A673 (cell line): ENCODE measurements around the gene CAMKK2. TPM values are rescaled to one million over a fixed set of nuclear protein-coding genes. Genes with fewer than 3 reads are reported as not detected.

Source experiments
- BruUV-seq: library from RNA; stranded (reverse); fragments of 400-500 nt; replicated peaks from 2 replicates; lab custom pipeline; 2021; lab: Mats Ljungman, UMichigan
- CTCF ChIA-PET: fragments of 300-600 bp; sonication (Branson Sonifier 250); formaldehyde crosslinking; loops from one replicate; lab custom pipeline; 2022; ENCODE audit warnings: antibody characterized with exemption; lab: Charles Lee
- POLR2A ChIA-PET: fragments of 300-600 bp; sonication (Branson Sonifier 250); formaldehyde crosslinking; loops from one replicate; lab custom pipeline; 2022; ENCODE audit warnings: antibody characterized with exemption; ENCODE audit not compliant: low non-redundant PET; lab: Charles Lee
- DNase-seq: peaks from one replicate; pipeline ENCODE4 v3.0.0-alpha.2; 2015; ENCODE audit warnings: low spot score
- H3K27ac ChIP-seq: fragments of 200-600 bp; sonication (generic); 2 replicates; pipeline ENCODE4 v1.5.1; 2016; ENCODE audit warnings: mixed run types, low read depth, mild to moderate bottlenecking, mixed read lengths, antibody characterized with exemption, low read length; ENCODE audit not compliant: poor library complexity, severe bottlenecking
- H3K27me3 ChIP-seq: fragments of 200-600 bp; sonication (generic); replicated peaks from 2 replicates; pipeline ENCODE4 v1.6.1; 2017; ENCODE audit warnings: mixed run types, low read depth, mild to moderate bottlenecking, mixed read lengths, antibody characterized with exemption, low read length; ENCODE audit not compliant: insufficient read depth, poor library complexity
- H3K36me3 ChIP-seq: fragments of 200-600 bp; sonication (generic); 2 replicates; pipeline ENCODE4 v1.6.1; 2016; ENCODE audit warnings: mixed run types, mild to moderate bottlenecking, mixed read lengths, antibody characterized with exemption, low read length; ENCODE audit not compliant: insufficient read depth, poor library complexity, severe bottlenecking
- H3K4me1 ChIP-seq: fragments of 200-600 bp; sonication (generic); 2 replicates; pipeline ENCODE4 v1.6.1; 2017; ENCODE audit warnings: mixed run types, mild to moderate bottlenecking, mixed read lengths, antibody characterized with exemption, low read length; ENCODE audit not compliant: insufficient read depth, poor library complexity, severe bottlenecking
- H3K4me3 ChIP-seq: fragments of 200-600 bp; sonication (generic); 2 replicates; pipeline ENCODE4 v1.5.1; 2016; ENCODE audit warnings: low read depth, mixed run types, mild to moderate bottlenecking, mixed read lengths, low read length; ENCODE audit not compliant: poor library complexity, severe bottlenecking
- H3K9me3 ChIP-seq: fragments of 200-600 bp; sonication (generic); 2 replicates; pipeline ENCODE4 v1.6.1; 2016; ENCODE audit warnings: mixed run types, low read depth, mild to moderate bottlenecking, mixed read lengths, antibody characterized with exemption, low read length; ENCODE audit not compliant: poor library complexity, severe bottlenecking
- EZH2 ChIP-seq: fragments of 200-600 bp; sonication (generic); IDR thresholded peaks from 2 replicates; pipeline ENCODE4 v1.6.1; 2017; ENCODE audit warnings: borderline replicate concordance, low read depth, mild to moderate bottlenecking, mixed read lengths, antibody characterized with exemption, low read length; ENCODE audit not compliant: poor library complexity, severe bottlenecking
- intact Hi-C: fragments of 100-400 bp; cut with micrococcal nuclease; formaldehyde crosslinking; loops from one replicate; pipeline ENCODE4 v1.10.0; 2022; ENCODE audit not compliant: unreplicated experiment
- total RNA-seq: library from RNA; stranded (reverse); gene quantifications from 2 replicates; pipeline ENCODE4 v1.2.3, GENCODE V29; 2021
- TF ChIP-seq, protein P1 (sequence below): fragments of 300-800, 200-600 bp; sonication (generic); conservative IDR thresholded peaks from 2 replicates; pipeline ENCODE4 v1.5.1; 2017; ENCODE audit warnings: low read depth, mild to moderate bottlenecking, antibody characterized with exemption, low read length, moderate library complexity, mixed read lengths

CAMKK2 gene
- total RNA-seq, 1 experiment from 2014 or later: 33.0 TPM

DNA sequence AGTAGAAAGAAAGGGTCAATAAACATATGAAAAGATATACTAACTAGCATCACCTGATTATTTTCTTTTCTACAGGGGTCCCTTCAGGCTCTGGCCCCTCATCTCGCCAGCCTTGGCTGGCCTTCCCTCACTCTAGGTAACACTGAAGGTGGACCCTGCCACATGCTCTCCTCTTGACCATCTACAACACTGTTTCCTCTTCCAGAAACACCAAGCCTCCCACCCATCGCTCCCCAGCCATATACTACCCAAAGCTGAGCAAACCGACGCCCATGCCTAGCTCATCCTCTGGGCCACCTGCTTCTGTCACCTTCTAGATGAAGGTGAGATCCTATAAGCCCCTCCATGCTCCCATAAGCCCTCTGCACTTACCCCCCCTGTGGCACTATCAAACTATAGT is 40.9 kb upstream of the CAMKK2 start:
- CTCF ChIA-PET: no interaction called here

DNA sequence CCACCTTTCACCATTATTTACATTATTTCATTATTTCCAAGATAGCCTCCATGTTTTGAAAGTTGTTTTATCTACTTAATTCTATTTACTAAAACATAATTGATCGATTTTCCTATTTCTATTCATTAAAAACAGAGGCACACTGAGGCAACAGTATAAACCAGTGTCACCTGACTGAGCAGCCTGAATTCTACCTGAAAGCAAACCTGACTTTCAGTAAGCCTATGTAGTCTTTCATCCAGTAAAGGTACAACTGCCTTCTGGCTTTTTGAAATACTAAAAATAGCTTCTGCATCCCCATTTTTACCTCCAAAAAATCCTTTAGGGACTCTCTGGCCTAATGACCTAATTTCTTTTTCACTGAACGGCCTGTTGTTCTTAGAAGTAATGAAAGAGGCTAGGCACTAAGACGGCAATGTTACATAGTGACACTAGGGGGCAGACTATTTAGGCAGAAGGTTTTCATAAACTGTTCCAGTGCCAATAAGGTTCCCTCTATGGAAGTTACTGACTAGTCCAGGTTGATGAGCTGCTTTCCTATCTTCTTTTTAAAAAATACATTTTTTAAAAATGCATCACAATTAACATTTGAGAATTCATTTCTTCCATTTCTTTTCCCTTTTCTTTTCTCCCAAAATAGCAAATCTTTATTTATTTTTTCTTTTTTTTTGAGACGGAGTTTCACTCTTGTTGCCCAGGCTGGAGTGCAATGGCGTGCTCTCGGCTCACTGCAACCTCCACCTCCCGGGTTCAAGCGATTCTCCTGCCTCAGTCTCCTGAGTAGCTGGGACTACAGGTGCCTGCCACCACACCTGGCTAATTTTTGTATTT is 38.2 kb upstream of the CAMKK2 start:
- intact Hi-C loops: loop anchor here (2.0 to 5.0 kb wide), 2 partner anchors 108 to 348 kb away; no protein-coding TSS in a partner anchor
- H3K4me3 ChIP-seq: no peak overlapping the region
- H3K27me3 ChIP-seq: no peaks in the 10 kb centered on the region
- no peaks in the 10 kb centered on the region for H3K9me3 ChIP-seq
- ChIA-PET CTCF (interaction anchor here (0.6 to 1.5 kb wide), 3 partner anchors 17 to 108 kb away, joined by 3 to 10 read pairs (median 4); no protein-coding TSS in a partner anchor), POLR2A (interaction anchor here (0.6 kb wide), 1 partner anchor 17 kb away, joined by 5 read pairs; no protein-coding TSS in a partner anchor)
- no peaks in the 10 kb centered on the region for H3K4me1 ChIP-seq
- no peak for TF ChIP-seq EZH2
- TF ChIP-seq, protein P1, sequence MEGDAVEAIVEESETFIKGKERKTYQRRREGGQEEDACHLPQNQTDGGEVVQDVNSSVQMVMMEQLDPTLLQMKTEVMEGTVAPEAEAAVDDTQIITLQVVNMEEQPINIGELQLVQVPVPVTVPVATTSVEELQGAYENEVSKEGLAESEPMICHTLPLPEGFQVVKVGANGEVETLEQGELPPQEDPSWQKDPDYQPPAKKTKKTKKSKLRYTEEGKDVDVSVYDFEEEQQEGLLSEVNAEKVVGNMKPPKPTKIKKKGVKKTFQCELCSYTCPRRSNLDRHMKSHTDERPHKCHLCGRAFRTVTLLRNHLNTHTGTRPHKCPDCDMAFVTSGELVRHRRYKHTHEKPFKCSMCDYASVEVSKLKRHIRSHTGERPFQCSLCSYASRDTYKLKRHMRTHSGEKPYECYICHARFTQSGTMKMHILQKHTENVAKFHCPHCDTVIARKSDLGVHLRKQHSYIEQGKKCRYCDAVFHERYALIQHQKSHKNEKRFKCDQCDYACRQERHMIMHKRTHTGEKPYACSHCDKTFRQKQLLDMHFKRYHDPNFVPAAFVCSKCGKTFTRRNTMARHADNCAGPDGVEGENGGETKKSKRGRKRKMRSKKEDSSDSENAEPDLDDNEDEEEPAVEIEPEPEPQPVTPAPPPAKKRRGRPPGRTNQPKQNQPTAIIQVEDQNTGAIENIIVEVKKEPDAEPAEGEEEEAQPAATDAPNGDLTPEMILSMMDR: peak; percentile 92
- BruUV-seq: no TSS peak
- DNase-seq: peak; percentile 80
- H3K36me3 ChIP-seq: peaks cover 78% of the 10 kb centered on the region
- H3K27ac ChIP-seq: no peak overlapping the region

More for the DNA sequence above, 40.9 kb upstream of the CAMKK2 start:
- Histone ChIP-seq H3K36me3 (peaks cover 67% of the 10 kb centered on the region), H3K27ac (no peak overlapping the region), H3K9me3 (no peaks in the 10 kb centered on the region), H3K27me3 (no peaks in the 10 kb centered on the region), H3K4me3 (no peak overlapping the region), H3K4me1 (no peaks in the 10 kb centered on the region)
- POLR2A ChIA-PET: no interaction called here
- intact Hi-C loops: loop anchor here (5.0 kb wide), 1 partner anchor 345 kb away; no protein-coding TSS in a partner anchor
- BruUV-seq: no TSS peak
- DNase-seq: no peak
- TF ChIP-seq, protein P1: no peak
- TF ChIP-seq EZH2: no peak

GRCh38 chr12:121333747-121334146 is 37.2 kb upstream of the CAMKK2 start:
- Histone ChIP-seq H3K27me3 (no peaks in the 10 kb centered on the region), H3K4me3 (no peak overlapping the region), H3K9me3 (no peaks in the 10 kb centered on the region), H3K4me1 (no peaks in the 10 kb centered on the region), H3K36me3 (peaks cover 74% of the 10 kb centered on the region), H3K27ac (no peak overlapping the region)
- intact Hi-C loops: loop anchor here (2.0 kb wide), 1 partner anchor 109 kb away; no protein-coding TSS in a partner anchor
- DNase-seq: no peak
- no TSS peak for BruUV-seq
- CTCF ChIA-PET: no interaction called here
- no peak for TF ChIP-seq EZH2
- TF ChIP-seq, protein P1: no peak
- POLR2A ChIA-PET: no interaction called here
